Fibroblast of lung (primary cell): ENCODE data around the gene RPS6KA4. TPM values are rescaled to one million over a fixed set of nuclear protein-coding genes. Genes with fewer than 3 reads are reported as not detected.

Experiments
- DNase-seq, 2 donors: peaks; one replicate each; pipeline versions ENCODE4 v3.0.0 to v3.0.0-alpha.2; 2010; ENCODE audit warnings: low read depth in 2 of 2
- H2AFZ ChIP-seq: 2 replicates; pipeline ENCODE4 v1.5.1; 2012; ENCODE audit warnings: low read length, control low read depth, inconsistent platforms
- H3K27ac ChIP-seq: 2 replicates; pipeline ENCODE4 v1.5.1; 2011; ENCODE audit warnings: low read length, control low read depth; ENCODE audit not compliant: insufficient read depth
- H3K27me3 ChIP-seq: 2 replicates; pipeline ENCODE4 v1.5.1; 2011; ENCODE audit warnings: mild to moderate bottlenecking, low read length; ENCODE audit not compliant: control insufficient read depth, insufficient read depth
- H3K36me3 ChIP-seq: 2 replicates; pipeline ENCODE4 v1.5.1; 2011; ENCODE audit warnings: low read length; ENCODE audit not compliant: control insufficient read depth, insufficient read depth
- H3K4me1 ChIP-seq: 2 replicates; pipeline ENCODE4 v1.5.1; 2011; ENCODE audit warnings: low read length; ENCODE audit not compliant: control insufficient read depth, insufficient read depth; ENCODE audit errors: extremely low read depth
- H3K4me2 ChIP-seq: 2 replicates; pipeline ENCODE4 v1.5.1; 2011; ENCODE audit warnings: low read length, control low read depth; ENCODE audit not compliant: insufficient read depth; ENCODE audit errors: extremely low read depth
- H3K4me3 ChIP-seq, 4 experiments: fragments of 200-600 bp in 1 of 4; sonication (generic) in 1 of 4; replicated peaks in 1 of 4; 2 replicates each; pipeline ENCODE4 v1.5.1; 2011 to 2016; ENCODE audit warnings: low read length in 4 of 4, low read depth in 3 of 4, mild to moderate bottlenecking in 3 of 4, control low read depth in 2 of 4, inconsistent platforms in 1 of 4, mixed read lengths in 1 of 4; ENCODE audit not compliant: insufficient read depth in 1 of 4; ENCODE audit errors: control extremely low read depth in 1 of 4
- H3K79me2 ChIP-seq: 2 replicates; pipeline ENCODE4 v1.5.1; 2012; ENCODE audit warnings: mild to moderate bottlenecking, low read length, inconsistent platforms; ENCODE audit not compliant: control insufficient read depth, insufficient read depth
- H3K9ac ChIP-seq: 2 replicates; pipeline ENCODE4 v1.5.1; 2011; ENCODE audit warnings: mild to moderate bottlenecking, low read length, control low read depth; ENCODE audit not compliant: insufficient read depth
- H3K9me3 ChIP-seq: 2 replicates; pipeline ENCODE4 v1.5.1; 2012; ENCODE audit warnings: low read depth, low read length; ENCODE audit not compliant: control insufficient read depth, insufficient read depth
- H4K20me1 ChIP-seq: 2 replicates; pipeline ENCODE4 v1.5.1; 2011; ENCODE audit warnings: low read length; ENCODE audit not compliant: control insufficient read depth, insufficient read depth; ENCODE audit errors: extremely low read depth
- EZH2 ChIP-seq: IDR thresholded peaks from 2 replicates; pipeline ENCODE4 v1.5.1; 2012; ENCODE audit warnings: low read length, control low read depth, mild to moderate bottlenecking; ENCODE audit errors: missing control alignments
- polyA plus RNA-seq, 2 donors: library from polyadenylated mRNA; depleted of rRNA in 1 of 2; stranded (reverse) in 1 of 2; unstranded in 1 of 2; fragments of >200 nt; gene quantifications; 2 replicates each; pipeline ENCODE4 v1.2.1, GENCODE V29; 2011 to 2012; ENCODE audit warnings: missing spikeins in 1 of 2
- total RNA-seq: library from RNA; depleted of rRNA; stranded (reverse); fragments of >200 nt; gene quantifications from 2 replicates; pipeline ENCODE4 v1.2.1, GENCODE V29; 2014
- TF ChIP-seq, protein P1 (sequence below), 2 donors: IDR thresholded peaks in 1 of 2; conservative IDR thresholded peaks in 1 of 2; 1 replicate in 1 of 2; 2 replicates in 1 of 2; pipeline ENCODE4 v1.5.1; 2011 to 2012; ENCODE audit warnings: low read length in 2 of 2, control low read depth in 1 of 2, inconsistent platforms in 1 of 2, low read depth in 1 of 2, mild to moderate bottlenecking in 1 of 2

The RPS6KA4 gene
- total and polyA plus RNA-seq, 2 donors (not counting 1 experiment from before 2014, with no cell fraction given): 15.9 to 27.6 TPM

DNA sequence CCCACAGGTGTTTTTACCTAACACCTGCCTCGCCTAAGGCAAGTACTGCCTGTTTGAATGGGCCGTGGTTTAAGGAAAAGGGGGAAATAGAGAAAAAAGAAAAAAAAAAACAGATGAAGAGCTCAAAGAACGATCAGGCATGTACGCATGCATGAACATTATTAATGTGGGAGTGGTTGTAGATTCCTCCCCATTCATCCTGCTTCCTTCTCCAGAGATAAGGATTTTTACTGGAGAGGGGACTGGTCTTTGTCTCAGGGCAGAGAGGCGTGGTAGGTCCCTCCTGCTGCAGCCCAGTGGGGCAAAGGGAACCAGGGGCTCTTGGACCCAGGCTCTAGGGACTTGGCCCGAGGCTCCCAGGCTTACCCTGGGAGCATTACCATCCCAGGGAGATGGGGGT is 23.1 kb downstream of the RPS6KA4 start:
- TF ChIP-seq, protein P1, sequence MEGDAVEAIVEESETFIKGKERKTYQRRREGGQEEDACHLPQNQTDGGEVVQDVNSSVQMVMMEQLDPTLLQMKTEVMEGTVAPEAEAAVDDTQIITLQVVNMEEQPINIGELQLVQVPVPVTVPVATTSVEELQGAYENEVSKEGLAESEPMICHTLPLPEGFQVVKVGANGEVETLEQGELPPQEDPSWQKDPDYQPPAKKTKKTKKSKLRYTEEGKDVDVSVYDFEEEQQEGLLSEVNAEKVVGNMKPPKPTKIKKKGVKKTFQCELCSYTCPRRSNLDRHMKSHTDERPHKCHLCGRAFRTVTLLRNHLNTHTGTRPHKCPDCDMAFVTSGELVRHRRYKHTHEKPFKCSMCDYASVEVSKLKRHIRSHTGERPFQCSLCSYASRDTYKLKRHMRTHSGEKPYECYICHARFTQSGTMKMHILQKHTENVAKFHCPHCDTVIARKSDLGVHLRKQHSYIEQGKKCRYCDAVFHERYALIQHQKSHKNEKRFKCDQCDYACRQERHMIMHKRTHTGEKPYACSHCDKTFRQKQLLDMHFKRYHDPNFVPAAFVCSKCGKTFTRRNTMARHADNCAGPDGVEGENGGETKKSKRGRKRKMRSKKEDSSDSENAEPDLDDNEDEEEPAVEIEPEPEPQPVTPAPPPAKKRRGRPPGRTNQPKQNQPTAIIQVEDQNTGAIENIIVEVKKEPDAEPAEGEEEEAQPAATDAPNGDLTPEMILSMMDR (conservative IDR thresholded peaks at IDR 0.05 in 1 of 2, IDR thresholded peaks at IDR 0.05 in 1 of 2; ENCODE audit: low read depth in 1 of 2, low read length in 2 of 2): no peak
- TF ChIP-seq EZH2: no peak
- Histone ChIP-seq H3K9me3 (no peaks in the 10 kb centered on the region), H3K4me2 (no peak overlapping the region), H4K20me1 (no peaks in the 10 kb centered on the region), H2AFZ (no peak overlapping the region), H3K79me2 (no peaks in the 10 kb centered on the region), H3K27me3 (no peaks in the 10 kb centered on the region), H3K27ac (no peak overlapping the region), H3K4me3 (no peak overlapping the region), H3K36me3 (no peaks in the 10 kb centered on the region), H3K4me1 (no peaks in the 10 kb centered on the region), H3K9ac (no peak overlapping the region)
- no peak for DNase-seq

- H3K9me3 ChIP-seq: no peaks in the 10 kb centered on the region
- H3K4me2 ChIP-seq: no peak overlapping the region
- no peaks in the 10 kb centered on the region for H3K4me1 ChIP-seq
- DNase-seq: no peak
- H3K27ac ChIP-seq: no peak overlapping the region
- no peak for TF ChIP-seq EZH2
- TF ChIP-seq, protein P1 (conservative IDR thresholded peaks at IDR 0.05 in 1 of 2, IDR thresholded peaks at IDR 0.05 in 1 of 2; ENCODE audit: low read depth in 1 of 2, low read length in 2 of 2): no peak
- no peak overlapping the region for H3K9ac ChIP-seq
- H2AFZ ChIP-seq: no peak overlapping the region
- no peaks in the 10 kb centered on the region for H3K79me2 ChIP-seq
- H4K20me1 ChIP-seq: no peaks in the 10 kb centered on the region
- no peak overlapping the region for H3K4me3 ChIP-seq
- H3K36me3 ChIP-seq: no peaks in the 10 kb centered on the region
- no peaks in the 10 kb centered on the region for H3K27me3 ChIP-seq
Measured at GRCh38 chr11:64382586-64382985, 23.6 kb downstream of the RPS6KA4 start.

DNA sequence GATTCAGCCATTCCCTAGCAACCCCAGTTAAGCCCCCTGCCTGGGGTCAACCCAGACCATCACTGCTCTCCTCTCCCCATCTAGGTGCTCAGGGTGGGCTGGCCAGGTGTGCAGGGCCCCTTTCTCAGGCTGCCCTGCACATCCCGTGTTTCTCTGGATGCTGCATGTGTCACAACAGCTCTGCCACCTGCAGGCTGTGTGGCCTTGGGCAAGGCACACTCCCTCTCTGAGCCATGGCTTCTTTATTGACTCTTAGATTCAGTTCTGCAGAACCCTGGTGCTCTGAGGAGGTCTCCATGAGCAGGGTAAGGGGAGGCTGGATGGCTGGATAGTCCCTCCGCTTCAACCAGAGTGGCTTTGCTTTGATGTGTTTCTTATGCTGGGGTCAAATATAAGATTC is 24.6 kb downstream of the RPS6KA4 start:
- Histone ChIP-seq H4K20me1 (no peaks in the 10 kb centered on the region), H3K27ac (no peak overlapping the region), H3K27me3 (no peaks in the 10 kb centered on the region), H3K4me1 (no peaks in the 10 kb centered on the region), H3K79me2 (no peaks in the 10 kb centered on the region), H3K4me2 (no peak overlapping the region), H3K9me3 (no peaks in the 10 kb centered on the region), H3K9ac (no peak overlapping the region), H2AFZ (no peak overlapping the region), H3K36me3 (no peaks in the 10 kb centered on the region), H3K4me3 (no peak overlapping the region)
- DNase-seq: no peak
- TF ChIP-seq, protein P1 (conservative IDR thresholded peaks at IDR 0.05 in 1 of 2, IDR thresholded peaks at IDR 0.05 in 1 of 2; ENCODE audit: low read depth in 1 of 2, low read length in 2 of 2): no peak
- no peak for TF ChIP-seq EZH2
